Smooth muscle cell (in vitro differentiated cells): ENCODE measurements around the gene MXRA8. TPM values are rescaled to one million over a fixed set of nuclear protein-coding genes. Genes with fewer than 3 reads are reported as not detected.

ENCODE experiments used
- DNase-seq: peaks from one replicate; lab custom pipeline; 2025; ENCODE audit not compliant: unreplicated experiment; lab: John Stamatoyannopoulos, UW
- H2AFZ ChIP-seq: fragments of 200-600 bp; sonication (generic); 2 replicates; pipeline ENCODE4 v1.6.0; 2016; ENCODE audit warnings: antibody characterized with exemption, low read depth, mild to moderate bottlenecking
- H3F3A ChIP-seq: fragments of 200-600 bp; sonication (generic); 2 replicates; pipeline ENCODE4 v1.6.0; 2017; ENCODE audit warnings: antibody characterized with exemption, low read depth
- H3K27ac ChIP-seq: fragments of 200-600 bp; sonication (generic); 2 replicates; pipeline ENCODE4 v1.5.1; 2016; ENCODE audit warnings: low read depth, mild to moderate bottlenecking
- H3K27me3 ChIP-seq: fragments of 200-600 bp; sonication (generic); 2 replicates; pipeline ENCODE4 v1.6.1; 2016; ENCODE audit warnings: low read depth, mild to moderate bottlenecking
- H3K36me3 ChIP-seq: fragments of 200-600 bp; sonication (generic); 2 replicates; pipeline ENCODE4 v1.5.1; 2016; ENCODE audit warnings: low read depth
- H3K4me1 ChIP-seq: fragments of 200-600 bp; sonication (generic); 2 replicates; pipeline ENCODE4 v1.5.1; 2016; ENCODE audit warnings: low read depth
- H3K4me2 ChIP-seq: fragments of 200-600 bp; sonication (generic); 2 replicates; pipeline ENCODE4 v1.6.0; 2016; ENCODE audit warnings: mild to moderate bottlenecking
- H3K4me3 ChIP-seq: fragments of 200-600 bp; sonication (generic); 2 replicates; pipeline ENCODE4 v1.5.1; 2016; ENCODE audit warnings: mild to moderate bottlenecking
- H3K79me2 ChIP-seq: fragments of 200-600 bp; sonication (generic); 2 replicates; pipeline ENCODE4 v1.6.0; 2016; ENCODE audit warnings: low read depth, mild to moderate bottlenecking
- H3K9ac ChIP-seq: fragments of 200-600 bp; sonication (generic); 2 replicates; pipeline ENCODE4 v1.6.0; 2016; ENCODE audit warnings: low read depth
- H3K9me3 ChIP-seq: fragments of 200-600 bp; sonication (generic); replicated peaks from 2 replicates; pipeline ENCODE4 v1.5.1; 2016; ENCODE audit warnings: low read depth
- H4K20me1 ChIP-seq: fragments of 200-600 bp; sonication (generic); 2 replicates; pipeline ENCODE4 v1.6.0; 2016; ENCODE audit warnings: low read depth
- CTCF ChIP-seq: fragments of 200-600 bp; sonication (generic); IDR thresholded peaks from 2 replicates; pipeline ENCODE4 v1.5.1; 2017; ENCODE audit warnings: borderline replicate concordance, mild to moderate bottlenecking, antibody characterized with exemption; ENCODE audit not compliant: insufficient read depth, poor library complexity, severe bottlenecking
- WGBS: methylation state at CpG from one replicate; pipeline ENCODE4 v1.1.7; 2016; ENCODE audit warnings: low lambda C conversion rate; 5-methylcytosine and 5-hydroxymethylcytosine counted together
- polyA plus RNA-seq: library from polyadenylated mRNA; unstranded; fragments of >200 nt; fragmentation: Nextera tagmentation; extraction: Ambion mirVana; gene quantifications from 2 replicates; pipeline ENCODE4 v1.2.1, GENCODE V29; 2016
- total RNA-seq: library from RNA; depleted of rRNA; stranded (reverse); fragments of >200 nt; gene quantifications from 2 replicates; pipeline ENCODE4 v1.2.3, GENCODE V29; 2014

Gene MXRA8
- total and polyA plus RNA-seq, 2 experiments from 2014 or later: 266 to 597 TPM

- H3K4me2 ChIP-seq: peak overlapping the region; percentile 79
- peak overlapping the region; percentile 96 for H3K27ac ChIP-seq
- peaks cover 13% of the 10 kb centered on the region for H4K20me1 ChIP-seq
- no peaks in the 10 kb centered on the region for H3K36me3 ChIP-seq
- peaks cover 16% of the 10 kb centered on the region for H3K79me2 ChIP-seq
- no peaks in the 10 kb centered on the region for H3K27me3 ChIP-seq
- peak overlapping the region; percentile 53 for H3K9ac ChIP-seq
- H3K4me3 ChIP-seq: peak overlapping the region; percentile 15
- WGBS: 85% methylated on average over 34 of the region's 35 CpGs
- H2AFZ ChIP-seq: no peak overlapping the region
- no peaks in the 10 kb centered on the region for H3K9me3 ChIP-seq
- peaks cover 36% of the 10 kb centered on the region for H3K4me1 ChIP-seq
- TF ChIP-seq CTCF: no peak
- no peak for DNase-seq
- H3F3A ChIP-seq: peaks cover 17% of the 10 kb centered on the region
These were observed 3.1 kb upstream of the MXRA8 start for GRCh38 chr1:1361233-1361981.

GRCh38 chr1:1360506-1361169 lies 2.3 kb upstream of the MXRA8 start:
- DNase-seq: peak; percentile 51
- no peak overlapping the region for H2AFZ ChIP-seq

GRCh38 chr1:1359664-1360468 lies 1.5 kb upstream of the MXRA8 start:
- 39% methylated on average over 28 of the region's 28 CpGs for WGBS
- Histone ChIP-seq H3K4me1 (peaks cover 42% of the 10 kb centered on the region), H3K36me3 (no peaks in the 10 kb centered on the region), H3F3A (peaks cover 17% of the 10 kb centered on the region), H3K79me2 (peaks cover 31% of the 10 kb centered on the region), H3K27me3 (no peaks in the 10 kb centered on the region), H3K27ac (peak overlapping the region; percentile 96), H3K4me3 (no peak overlapping the region), H4K20me1 (peaks cover 29% of the 10 kb centered on the region), H3K9ac (peak overlapping the region; percentile 85), H2AFZ (no peak overlapping the region), H3K9me3 (no peaks in the 10 kb centered on the region), H3K4me2 (peak overlapping the region; percentile 92)
- TF ChIP-seq CTCF: no peak
- DNase-seq: no peak

More at GRCh38 chr1:1360506-1361169, 2.3 kb upstream of the MXRA8 start:
- H3K4me2 ChIP-seq: peak overlapping the region; percentile 92
- H3F3A ChIP-seq: peaks cover 17% of the 10 kb centered on the region
- no peak overlapping the region for H3K4me3 ChIP-seq
- H3K36me3 ChIP-seq: no peaks in the 10 kb centered on the region
- peak overlapping the region; percentile 96 for H3K27ac ChIP-seq
- H4K20me1 ChIP-seq: peaks cover 21% of the 10 kb centered on the region
- H3K27me3 ChIP-seq: no peaks in the 10 kb centered on the region
- peaks cover 23% of the 10 kb centered on the region for H3K79me2 ChIP-seq
- peak overlapping the region; percentile 53 for H3K9ac ChIP-seq
- no peak for TF ChIP-seq CTCF
- no peaks in the 10 kb centered on the region for H3K9me3 ChIP-seq
- WGBS: 64% methylated on average over 20 of the region's 20 CpGs
- peaks cover 37% of the 10 kb centered on the region for H3K4me1 ChIP-seq
